NCI-H128 (cell line): ENCODE measurements around the gene SH2D3C.

ENCODE experiments used
- DNase-seq: peaks from one replicate; lab custom pipeline; 2025; ENCODE audit not compliant: unreplicated experiment; lab: John Stamatoyannopoulos, UW

Gene SH2D3C, protein sequence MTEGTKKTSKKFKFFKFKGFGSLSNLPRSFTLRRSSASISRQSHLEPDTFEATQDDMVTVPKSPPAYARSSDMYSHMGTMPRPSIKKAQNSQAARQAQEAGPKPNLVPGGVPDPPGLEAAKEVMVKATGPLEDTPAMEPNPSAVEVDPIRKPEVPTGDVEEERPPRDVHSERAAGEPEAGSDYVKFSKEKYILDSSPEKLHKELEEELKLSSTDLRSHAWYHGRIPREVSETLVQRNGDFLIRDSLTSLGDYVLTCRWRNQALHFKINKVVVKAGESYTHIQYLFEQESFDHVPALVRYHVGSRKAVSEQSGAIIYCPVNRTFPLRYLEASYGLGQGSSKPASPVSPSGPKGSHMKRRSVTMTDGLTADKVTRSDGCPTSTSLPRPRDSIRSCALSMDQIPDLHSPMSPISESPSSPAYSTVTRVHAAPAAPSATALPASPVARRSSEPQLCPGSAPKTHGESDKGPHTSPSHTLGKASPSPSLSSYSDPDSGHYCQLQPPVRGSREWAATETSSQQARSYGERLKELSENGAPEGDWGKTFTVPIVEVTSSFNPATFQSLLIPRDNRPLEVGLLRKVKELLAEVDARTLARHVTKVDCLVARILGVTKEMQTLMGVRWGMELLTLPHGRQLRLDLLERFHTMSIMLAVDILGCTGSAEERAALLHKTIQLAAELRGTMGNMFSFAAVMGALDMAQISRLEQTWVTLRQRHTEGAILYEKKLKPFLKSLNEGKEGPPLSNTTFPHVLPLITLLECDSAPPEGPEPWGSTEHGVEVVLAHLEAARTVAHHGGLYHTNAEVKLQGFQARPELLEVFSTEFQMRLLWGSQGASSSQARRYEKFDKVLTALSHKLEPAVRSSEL

GRCh38 chr9:127778280-127779135, at the start of gene SH2D3C:
SH2D3C (minus strand) TSS chr9:127778666; CDS start chr9:127778627, 39 bp downstream.
- no peak for DNase-seq

- DNase-seq, result no peak
Measured at GRCh38 chr9:127826253-127826913, 47.9 kb upstream of the SH2D3C start.

GRCh38 chr9:127825319-127826051, 47.0 kb upstream of the SH2D3C start:
- DNase-seq, result no peak

DNA sequence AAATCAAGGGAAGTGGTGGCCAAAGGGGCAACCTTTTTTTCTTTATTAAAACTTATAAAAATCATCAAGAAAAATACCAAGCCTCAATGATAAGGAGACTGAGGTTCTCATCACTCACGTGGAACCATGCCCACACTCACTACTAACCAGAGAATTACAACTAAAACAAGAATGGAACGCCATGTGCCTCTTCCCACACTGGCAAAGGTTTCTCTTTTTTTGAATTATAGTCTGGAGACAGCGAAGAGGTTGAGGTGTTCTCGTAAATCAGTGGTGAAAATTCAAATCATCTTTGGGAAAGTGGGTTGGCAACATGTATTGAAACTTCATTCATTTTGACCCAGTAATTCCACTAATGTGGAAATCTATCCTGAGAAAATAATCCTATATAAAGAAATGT, 43.6 kb upstream of the SH2D3C start:
- DNase-seq, result no peak

DNA sequence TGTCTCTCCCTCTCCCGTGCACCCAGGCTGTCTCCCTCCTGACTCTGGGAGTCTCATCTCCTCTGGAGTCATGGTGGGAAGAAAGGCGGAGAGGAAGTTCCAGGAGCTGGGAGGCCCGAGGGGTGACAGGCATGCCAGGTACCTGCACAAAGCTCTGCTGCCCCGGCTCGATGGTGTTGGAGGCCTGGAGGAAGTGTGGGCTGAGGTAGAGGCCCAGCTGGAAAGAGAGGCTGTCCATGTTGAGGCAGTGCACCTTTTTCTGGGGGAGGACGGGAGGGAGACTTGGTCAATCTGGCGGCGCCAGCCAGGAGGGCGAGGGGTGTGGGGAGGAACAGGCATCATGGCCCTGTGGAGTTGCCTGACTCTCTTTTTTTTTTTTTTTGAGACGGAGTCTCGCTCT, 40.1 kb upstream of the SH2D3C start:
- DNase-seq, result no peak

GRCh38 chr9:127817881-127818434, 39.5 kb upstream of the SH2D3C start:
- no peak for DNase-seq

- DNase-seq, result no peak
Measured at GRCh38 chr9:127816728-127817127, 38.3 kb upstream of the SH2D3C start.

- DNase-seq, result no peak
Measured at GRCh38 chr9:127816362-127816725, 37.9 kb upstream of the SH2D3C start.

- DNase-seq, result no peak
Measured at GRCh38 chr9:127815512-127816361, 37.3 kb upstream of the SH2D3C start.

DNA sequence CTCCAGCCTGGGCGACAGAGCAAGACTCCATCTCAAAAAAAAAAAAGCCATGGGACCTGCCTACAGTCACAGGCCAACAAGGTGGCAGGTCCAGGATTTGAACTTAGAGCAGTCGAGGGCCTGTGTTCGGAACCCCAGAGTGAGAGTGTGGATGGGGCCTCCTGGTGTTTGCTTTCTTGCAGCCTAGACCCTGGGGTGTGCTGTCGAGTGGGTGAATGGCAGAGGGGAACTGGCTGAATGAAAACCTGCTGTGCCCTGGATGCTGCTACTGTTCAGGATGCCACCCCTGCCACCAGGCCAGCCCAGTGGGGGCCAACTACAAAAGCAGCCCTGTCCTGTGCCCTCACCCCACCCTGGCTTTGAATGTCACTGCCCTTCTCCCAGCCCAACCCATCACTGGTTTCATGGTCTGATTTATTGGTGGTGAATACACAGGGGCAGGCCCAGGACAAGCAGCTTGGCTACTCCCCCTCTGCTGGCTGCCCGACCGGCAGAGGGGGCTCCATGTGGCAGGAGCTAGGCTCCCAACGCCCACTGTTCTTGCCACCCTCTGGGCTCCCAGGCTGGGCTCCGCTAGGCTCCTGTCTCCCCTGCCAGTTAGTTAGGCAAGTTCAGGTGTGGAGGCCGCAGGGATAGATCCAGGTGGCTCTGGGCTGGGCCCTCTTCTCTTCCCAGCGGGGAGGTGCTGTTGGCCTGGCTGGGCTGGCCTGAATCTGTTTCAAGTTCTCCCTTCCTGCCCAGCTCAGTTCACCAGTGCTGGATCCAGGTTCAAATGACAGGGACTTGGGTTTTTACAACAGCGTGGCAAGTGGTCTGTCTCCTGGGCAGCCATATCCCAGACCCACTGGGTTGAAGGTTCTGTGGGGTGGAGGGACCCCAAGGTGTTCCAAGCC, 36.4 kb upstream of the SH2D3C start:
- no peak for DNase-seq

DNA sequence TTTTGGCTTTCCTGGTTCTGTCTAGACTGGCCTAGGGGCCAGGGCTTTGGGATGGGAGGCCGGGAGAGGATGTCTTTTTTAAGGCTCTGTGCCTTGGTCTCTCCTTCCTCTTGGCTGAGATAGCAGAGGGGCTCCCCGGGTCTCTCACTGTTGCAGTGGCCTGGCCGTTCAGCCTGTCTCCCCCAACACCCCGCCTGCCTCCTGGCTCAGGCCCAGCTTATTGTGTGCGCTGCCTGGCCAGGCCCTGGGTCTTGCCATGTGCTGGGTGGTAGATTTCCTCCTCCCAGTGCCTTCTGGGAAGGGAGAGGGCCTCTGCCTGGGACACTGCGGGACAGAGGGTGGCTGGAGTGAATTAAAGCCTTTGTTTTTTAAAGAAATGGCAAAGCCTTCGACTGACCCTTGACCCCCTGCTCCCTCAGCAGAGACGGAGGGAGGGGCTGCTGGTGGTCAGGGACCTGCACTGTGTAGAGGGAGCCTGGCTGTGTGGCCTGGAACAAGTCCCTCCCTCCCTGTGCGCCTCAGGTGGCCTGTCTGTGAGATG, 35.3 kb upstream of the SH2D3C start:
- no peak for DNase-seq

DNA sequence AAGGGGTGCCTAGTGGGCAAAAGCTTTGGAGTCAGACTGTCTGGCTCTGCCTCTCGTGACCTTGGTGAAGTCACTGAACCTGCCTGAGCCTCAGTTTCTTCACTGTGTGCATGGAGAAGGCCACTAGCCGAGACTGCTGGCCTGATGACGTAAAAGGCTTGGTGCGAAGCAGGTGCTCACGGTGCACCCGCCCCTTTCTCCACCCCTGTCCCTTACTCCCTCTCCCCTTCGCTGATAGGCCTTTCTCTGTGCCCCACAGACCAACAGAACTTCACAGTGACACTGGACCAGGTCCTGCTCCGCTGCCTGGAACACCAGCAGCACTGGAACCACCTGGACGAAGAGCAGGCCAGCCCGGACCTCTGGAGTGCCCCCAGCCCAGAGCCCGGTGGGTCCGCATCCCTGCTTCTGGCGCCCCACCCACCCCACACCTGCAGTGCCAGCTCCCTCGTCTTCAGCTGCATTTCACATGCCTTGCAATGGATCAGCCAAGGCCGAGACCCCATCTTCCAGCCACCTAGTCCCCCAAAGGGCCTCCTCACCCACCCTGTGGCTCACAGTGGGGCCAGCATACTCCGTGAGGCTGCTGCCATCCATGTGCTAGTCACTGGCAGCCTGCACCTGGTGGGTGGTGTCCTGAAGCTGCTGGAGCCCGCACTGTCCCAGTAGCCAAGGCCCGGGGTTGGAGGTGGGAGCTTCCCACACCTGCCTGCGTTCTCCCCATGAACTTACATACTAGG, 34.6 kb upstream of the SH2D3C start:
- no peak for DNase-seq

- no peak for DNase-seq
Measured at GRCh38 chr9:127812011-127812410, 33.5 kb upstream of the SH2D3C start.

DNA sequence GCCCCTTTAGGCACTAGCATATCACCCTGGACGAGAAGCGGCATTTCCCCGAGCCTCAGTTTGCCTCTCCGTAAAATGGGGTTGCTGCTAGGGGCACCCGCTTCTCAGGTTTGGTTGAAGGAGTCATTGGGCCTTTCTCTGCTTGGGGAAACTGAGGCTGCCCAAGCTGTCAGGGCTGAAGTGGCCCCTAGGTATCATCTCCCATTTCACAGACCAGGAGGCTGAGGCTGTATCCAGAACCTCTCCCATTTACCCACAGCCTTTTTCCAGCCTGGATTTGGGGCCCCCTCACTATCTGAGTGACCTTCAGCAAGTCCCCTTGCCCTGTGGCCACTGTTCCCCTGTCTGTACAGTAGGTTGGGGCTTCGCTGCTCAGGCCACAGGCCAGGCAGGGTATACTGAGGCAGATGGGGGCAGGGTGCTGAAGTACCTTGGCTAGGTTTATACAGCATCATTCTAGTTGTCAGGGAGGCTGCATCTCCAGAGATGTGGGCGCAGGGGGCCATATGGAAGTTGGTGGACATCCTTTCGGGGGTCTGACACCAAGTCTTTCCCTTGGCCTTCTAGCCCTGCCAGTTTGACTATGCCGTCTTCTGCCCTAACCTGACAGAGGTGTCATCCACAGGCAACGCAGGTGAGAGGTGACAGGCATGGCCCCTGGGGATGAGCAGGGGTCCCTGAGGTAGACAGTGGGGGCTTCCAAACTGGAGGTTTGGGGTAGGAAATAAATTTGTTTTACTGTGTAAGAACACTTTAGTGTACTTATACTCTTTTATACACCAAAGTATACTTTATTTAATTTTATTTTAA, 32.1 kb upstream of the SH2D3C start:
- DNase-seq, result no peak

- DNase-seq, result no peak
Measured at GRCh38 chr9:127809540-127810377, 31.3 kb upstream of the SH2D3C start.
